SK-N-SH (cell line): ENCODE data around the gene ERMARD. TPM values are rescaled to one million over a fixed set of nuclear protein-coding genes. Genes with fewer than 3 reads are reported as not detected.

Experiments
- CTCF ChIA-PET: fragments of 300-600, 350-600 bp; formaldehyde crosslinking; extraction: SDS; loops from one replicate; lab custom pipeline; 2021; lab: Yijun Ruan, JAX
- POLR2A ChIA-PET: fragments of 350-600 bp; sonication (Branson Sonifier 250); formaldehyde crosslinking; extraction: SDS; loops from one replicate; lab custom pipeline; 2020; ENCODE audit warnings: antibody characterized with exemption, inconsistent platforms; lab: Yijun Ruan, JAX
- DNase-seq: peaks from one replicate; pipeline ENCODE4 v3.0.0; 2012
- H2AFZ ChIP-seq: fragments of 200-600 bp; sonication (generic); 2 replicates; pipeline ENCODE4 v1.8.1; 2016; ENCODE audit warnings: antibody characterized with exemption, mild to moderate bottlenecking, low read depth
- H3F3A ChIP-seq: fragments of 200-600 bp; sonication (generic); replicated peaks from 2 replicates; pipeline ENCODE3; 2016; ENCODE audit warnings: antibody characterized with exemption, mild to moderate bottlenecking; ENCODE audit not compliant: insufficient read depth
- H3K27ac ChIP-seq, 2 experiments: fragments of 200-500 bp in 1 of 2; fragments of 200-600 bp in 1 of 2; sonication (Bioruptor generic) in 1 of 2; sonication (generic), shearing (Covaris generic) in 1 of 2; 2 replicates each; pipeline versions ENCODE4 v1.5.1 to v1.6.1; 2014 to 2016; ENCODE audit warnings: low read depth in 2 of 2, inconsistent platforms in 1 of 2, low read length in 1 of 2, mild to moderate bottlenecking in 1 of 2, mixed read lengths in 1 of 2
- H3K27me3 ChIP-seq: fragments of 200-600 bp; sonication (generic), shearing (Covaris generic); 2 replicates; pipeline ENCODE4 v1.6.1; 2016; ENCODE audit warnings: mixed run types; ENCODE audit not compliant: insufficient read depth
- H3K36me3 ChIP-seq, 2 experiments: fragments of 200-500 bp in 1 of 2; fragments of 200-600 bp in 1 of 2; sonication (Bioruptor generic) in 1 of 2; sonication (generic) in 1 of 2; replicated peaks in 1 of 2; 2 replicates each; pipeline versions ENCODE3 to v1.5.1; 2014 to 2016; ENCODE audit warnings: low read length in 1 of 2, mild to moderate bottlenecking in 1 of 2; ENCODE audit not compliant: insufficient read depth in 2 of 2, control insufficient read depth in 1 of 2
- H3K4me1 ChIP-seq, 2 experiments: fragments of 200-500 bp in 1 of 2; fragments of 200-600 bp in 1 of 2; sonication (Bioruptor generic) in 1 of 2; sonication (generic), shearing (Covaris generic) in 1 of 2; 2 replicates each; pipeline versions ENCODE4 v1.5.1 to v1.6.1; 2014 to 2016; ENCODE audit warnings: low read depth in 1 of 2, low read length in 1 of 2, mixed run types in 1 of 2; ENCODE audit not compliant: insufficient read depth in 2 of 2, control insufficient read depth in 1 of 2
- H3K4me2 ChIP-seq: fragments of 200-600 bp; sonication (generic), shearing (Covaris generic); 2 replicates; pipeline ENCODE4 v1.6.1; 2017; ENCODE audit warnings: mixed run types
- H3K4me3 ChIP-seq, 2 experiments: fragments of 200-500 bp in 1 of 2; fragments of 200-600 bp in 1 of 2; sonication (Bioruptor generic) in 1 of 2; sonication (generic), shearing (Covaris generic) in 1 of 2; 2 replicates each; pipeline versions ENCODE4 v1.5.1 to v1.8.1; 2014 to 2016; ENCODE audit warnings: low read depth in 2 of 2, inconsistent platforms in 1 of 2, low read length in 1 of 2, mild to moderate bottlenecking in 1 of 2, mixed read lengths in 1 of 2, moderate library complexity in 1 of 2
- H3K79me2 ChIP-seq: fragments of 200-600 bp; sonication (generic); 2 replicates; pipeline ENCODE4 v1.8.1; 2017; ENCODE audit warnings: mild to moderate bottlenecking; ENCODE audit not compliant: insufficient read depth
- H3K9ac ChIP-seq: fragments of 200-600 bp; sonication (generic); 2 replicates; pipeline ENCODE4 v1.6.1; 2017; ENCODE audit warnings: mixed run types
- H3K9me2 ChIP-seq: fragments of 200-600 bp; sonication (generic); 2 replicates; pipeline ENCODE4 v1.6.1; 2017; ENCODE audit warnings: mixed run types
- H3K9me3 ChIP-seq: fragments of 200-600 bp; sonication (generic); 2 replicates; pipeline ENCODE4 v1.6.1; 2017; ENCODE audit warnings: mixed run types, mild to moderate bottlenecking, moderate library complexity
- H4K20me1 ChIP-seq: fragments of 200-600 bp; sonication (generic); 2 replicates; pipeline ENCODE4 v1.6.1; 2017; ENCODE audit warnings: mild to moderate bottlenecking, mixed run types; ENCODE audit not compliant: insufficient read depth
- ELF1 ChIP-seq: IDR thresholded peaks from 2 replicates; pipeline ENCODE4 v1.4.0; 2012
- EZH2phosphoT487 ChIP-seq: fragments of 200-600 bp; sonication (generic); IDR thresholded peaks from 2 replicates; pipeline ENCODE4 v1.6.1; 2017; ENCODE audit warnings: low read depth, mixed run types, mild to moderate bottlenecking, antibody characterized with exemption, moderate library complexity, borderline replicate concordance
- FOSL2 ChIP-seq: IDR thresholded peaks from 2 replicates; pipeline ENCODE4 v1.4.0; 2012; ENCODE audit warnings: low read depth, mild to moderate bottlenecking, moderate library complexity, borderline replicate concordance
- GABPA ChIP-seq: IDR thresholded peaks from 2 replicates; pipeline ENCODE4 v1.4.0; 2012; ENCODE audit warnings: low read depth, mild to moderate bottlenecking
- GATA2 ChIP-seq: sonication (generic); formaldehyde crosslinking; IDR thresholded peaks from 2 replicates; pipeline ENCODE4 v1.5.0; 2020; ENCODE audit warnings: mild to moderate bottlenecking, missing genetic modification reagents
- JUND ChIP-seq: IDR thresholded peaks from 2 replicates; pipeline ENCODE4 v1.4.0; 2012
- MEF2A ChIP-seq: IDR thresholded peaks from 2 replicates; pipeline ENCODE4 v1.4.0; 2012; ENCODE audit warnings: low read depth, borderline replicate concordance
- MXI1 ChIP-seq: IDR thresholded peaks from 2 replicates; pipeline ENCODE4 v1.6.1; 2012; ENCODE audit warnings: mild to moderate bottlenecking, low read depth, low read length, improper control_type of control experiment
- NRF1 ChIP-seq: IDR thresholded peaks from 2 replicates; pipeline ENCODE4 v1.6.1; 2012; ENCODE audit warnings: low read depth, mild to moderate bottlenecking, low read length
- RCOR1 ChIP-seq: fragments of 150-350 bp; IDR thresholded peaks from 2 replicates; pipeline ENCODE4 v1.6.1; 2017; ENCODE audit warnings: antibody characterized with exemption, low read length
- RFX5 ChIP-seq: IDR thresholded peaks from 2 replicates; pipeline ENCODE4 v1.6.1; 2012; ENCODE audit warnings: mild to moderate bottlenecking, improper control_type of control experiment, low read length
- TAF1 ChIP-seq: IDR thresholded peaks from 2 replicates; pipeline ENCODE4 v1.6.1; 2012; ENCODE audit warnings: low read depth, mild to moderate bottlenecking, low read length, moderate library complexity, borderline replicate concordance
- TCF12 ChIP-seq: IDR thresholded peaks from 2 replicates; pipeline ENCODE4 v1.4.0; 2012
- YY1 ChIP-seq: IDR thresholded peaks from 2 replicates; pipeline ENCODE4 v1.4.0; 2012; ENCODE audit warnings: low read depth, mild to moderate bottlenecking
- WGBS: methylation state at CpG from one replicate; pipeline ENCODE4 v1.1.6; 2017; ENCODE audit warnings: low lambda C conversion rate; 5-methylcytosine and 5-hydroxymethylcytosine counted together
- polyA plus RNA-seq, 3 experiments: library from polyadenylated mRNA; depleted of rRNA; stranded (reverse); fragments of >200 nt; gene quantifications; 2 replicates each; pipeline ENCODE4 v1.2.3, GENCODE V29; 2012
- TF ChIP-seq, protein P1 (sequence below): fragments of 200-600 bp; sonication (generic); IDR thresholded peaks from 2 replicates; pipeline ENCODE4 v1.6.1; 2017; ENCODE audit warnings: antibody characterized with exemption, mild to moderate bottlenecking, moderate library complexity
- TF ChIP-seq, protein P2 (sequence below): IDR thresholded peaks from 2 replicates; pipeline ENCODE4 v1.4.0; 2012; ENCODE audit warnings: low read depth, borderline replicate concordance
- TF ChIP-seq, protein P3 (sequence below): IDR thresholded peaks from 2 replicates; pipeline ENCODE4 v1.4.0; 2012; ENCODE audit warnings: low read depth
- TF ChIP-seq, protein P4 (sequence below): fragments of 150-350 bp; IDR thresholded peaks from 2 replicates; pipeline ENCODE4 v1.6.1; 2016; ENCODE audit warnings: mild to moderate bottlenecking, low read depth, low read length
- TF ChIP-seq, protein P5 (sequence below): IDR thresholded peaks from 2 replicates; pipeline ENCODE4 v1.4.0; 2012; ENCODE audit warnings: low read depth, borderline replicate concordance

The ERMARD gene
- polyA plus RNA-seq, 1 of the 3 experiments (the other 2 are of a cell fraction) = 43.2 TPM

DNA sequence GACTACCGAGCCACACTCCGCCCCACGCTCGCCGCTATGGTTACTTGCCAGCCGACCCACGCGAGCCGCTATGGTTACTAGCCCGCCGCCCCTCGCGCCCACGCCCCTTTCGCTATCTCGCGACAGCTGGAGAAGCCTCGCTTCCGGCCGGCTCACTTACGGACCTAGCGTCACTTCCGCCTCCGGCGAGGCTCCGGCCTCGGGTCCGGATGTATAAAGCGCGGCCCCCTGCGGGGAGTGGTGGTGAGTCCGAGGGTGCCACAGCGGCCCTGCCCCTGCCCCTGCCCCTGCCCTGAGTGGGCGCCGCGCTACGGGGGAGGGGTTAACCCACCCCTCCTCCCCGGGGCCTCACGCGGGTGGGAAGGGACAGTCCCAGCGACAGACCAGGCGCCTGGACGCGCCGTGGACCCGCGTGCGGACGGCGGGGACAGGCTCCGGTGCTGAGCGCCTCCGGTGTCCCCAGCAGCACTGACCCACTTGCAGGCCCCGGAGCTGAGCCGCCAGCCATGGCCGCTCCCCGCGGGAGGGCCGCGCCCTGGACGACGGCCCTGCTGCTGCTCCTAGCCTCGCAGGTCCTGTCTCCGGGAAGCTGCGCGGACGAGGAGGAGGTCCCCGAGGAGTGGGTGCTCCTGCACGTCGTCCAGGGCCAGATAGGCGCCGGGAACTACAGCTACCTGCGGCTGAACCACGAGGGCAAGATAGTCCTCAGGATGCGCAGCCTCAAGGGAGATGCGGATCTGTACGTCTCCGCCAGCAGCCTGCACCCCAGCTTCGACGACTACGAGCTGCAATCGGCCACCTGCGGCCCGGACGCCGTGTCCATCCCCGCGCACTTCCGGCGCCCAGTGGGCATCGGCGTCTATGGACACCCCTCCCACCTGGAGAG is 49.2 kb upstream of the ERMARD start, which contains the start of the genes C6orf120 and WDR27 (continued):
- TF ChIP-seq TAF1 (peak; percentile 78), ELF1 (peak; percentile 64; the same call in 1 of the 2 replicates), GATA2 (CRISPR knock-in tag) (no peak), FOSL2 (no peak), YY1 (no peak), MXI1 (peak; percentile 94)
- TF ChIP-seq, protein P1, sequence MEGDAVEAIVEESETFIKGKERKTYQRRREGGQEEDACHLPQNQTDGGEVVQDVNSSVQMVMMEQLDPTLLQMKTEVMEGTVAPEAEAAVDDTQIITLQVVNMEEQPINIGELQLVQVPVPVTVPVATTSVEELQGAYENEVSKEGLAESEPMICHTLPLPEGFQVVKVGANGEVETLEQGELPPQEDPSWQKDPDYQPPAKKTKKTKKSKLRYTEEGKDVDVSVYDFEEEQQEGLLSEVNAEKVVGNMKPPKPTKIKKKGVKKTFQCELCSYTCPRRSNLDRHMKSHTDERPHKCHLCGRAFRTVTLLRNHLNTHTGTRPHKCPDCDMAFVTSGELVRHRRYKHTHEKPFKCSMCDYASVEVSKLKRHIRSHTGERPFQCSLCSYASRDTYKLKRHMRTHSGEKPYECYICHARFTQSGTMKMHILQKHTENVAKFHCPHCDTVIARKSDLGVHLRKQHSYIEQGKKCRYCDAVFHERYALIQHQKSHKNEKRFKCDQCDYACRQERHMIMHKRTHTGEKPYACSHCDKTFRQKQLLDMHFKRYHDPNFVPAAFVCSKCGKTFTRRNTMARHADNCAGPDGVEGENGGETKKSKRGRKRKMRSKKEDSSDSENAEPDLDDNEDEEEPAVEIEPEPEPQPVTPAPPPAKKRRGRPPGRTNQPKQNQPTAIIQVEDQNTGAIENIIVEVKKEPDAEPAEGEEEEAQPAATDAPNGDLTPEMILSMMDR = 0 out of 2 replicates have a peak, but pooled peaks have one; percentile 7
- TF ChIP-seq, protein P2, sequence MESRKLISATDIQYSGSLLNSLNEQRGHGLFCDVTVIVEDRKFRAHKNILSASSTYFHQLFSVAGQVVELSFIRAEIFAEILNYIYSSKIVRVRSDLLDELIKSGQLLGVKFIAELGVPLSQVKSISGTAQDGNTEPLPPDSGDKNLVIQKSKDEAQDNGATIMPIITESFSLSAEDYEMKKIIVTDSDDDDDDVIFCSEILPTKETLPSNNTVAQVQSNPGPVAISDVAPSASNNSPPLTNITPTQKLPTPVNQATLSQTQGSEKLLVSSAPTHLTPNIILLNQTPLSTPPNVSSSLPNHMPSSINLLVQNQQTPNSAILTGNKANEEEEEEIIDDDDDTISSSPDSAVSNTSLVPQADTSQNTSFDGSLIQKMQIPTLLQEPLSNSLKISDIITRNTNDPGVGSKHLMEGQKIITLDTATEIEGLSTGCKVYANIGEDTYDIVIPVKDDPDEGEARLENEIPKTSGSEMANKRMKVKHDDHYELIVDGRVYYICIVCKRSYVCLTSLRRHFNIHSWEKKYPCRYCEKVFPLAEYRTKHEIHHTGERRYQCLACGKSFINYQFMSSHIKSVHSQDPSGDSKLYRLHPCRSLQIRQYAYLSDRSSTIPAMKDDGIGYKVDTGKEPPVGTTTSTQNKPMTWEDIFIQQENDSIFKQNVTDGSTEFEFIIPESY = peak; percentile 99

DNA sequence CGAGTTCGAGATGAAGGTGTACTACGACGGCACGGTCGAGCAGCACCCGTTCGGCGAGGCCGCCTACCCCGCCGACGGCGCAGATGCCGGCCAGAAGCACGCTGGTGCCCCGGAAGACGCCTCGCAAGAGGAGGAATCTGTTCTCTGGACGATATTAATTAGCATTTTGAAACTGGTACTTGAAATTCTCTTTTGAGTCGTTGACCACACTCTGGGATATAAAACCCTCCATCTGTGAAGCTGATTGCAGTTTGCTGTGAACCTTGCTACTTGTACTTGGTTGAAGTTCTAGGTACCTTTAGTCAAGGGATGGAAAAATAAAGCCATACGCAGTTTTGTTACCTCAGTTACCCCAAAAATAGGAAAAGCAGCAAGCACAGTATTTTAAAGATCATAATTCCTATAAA is 48.6 kb upstream of the ERMARD start:
- H3K9ac ChIP-seq = peak overlapping the region; percentile 94
- H3K79me2 ChIP-seq = peaks cover 65% of the 10 kb centered on the region
- WGBS = 17% methylated on average over 3 of the region's 22 CpGs
- peak overlapping the region; percentile 84 to 88 for H3K27ac ChIP-seq
- ChIA-PET CTCF (interaction anchor here (0.6 to 3.7 kb wide), 7 partner anchors 9 to 308 kb away, joined by 3 to 18 read pairs (median 4); no protein-coding TSS in a partner anchor), POLR2A (interaction anchor here (2.1 to 2.3 kb wide), 3 partner anchors 20 to 49 kb away, joined by 7 to 14 read pairs (median 14); partner anchors contain the start of genes ERMARD and PHF10)
- H3K9me2 ChIP-seq = no peaks in the 10 kb centered on the region
- H3K4me2 ChIP-seq = peak overlapping the region; percentile 70
- H3K9me3 ChIP-seq = no peaks in the 10 kb centered on the region
- H3K4me1 ChIP-seq = peaks cover 12 to 28% of the 10 kb centered on the region in 2 experiments; a peak in 3 of 4 replicates
- no peak overlapping the region; the same call in 1 of the 2 replicates for H2AFZ ChIP-seq
- H3F3A ChIP-seq = peaks cover 9% of the 10 kb centered on the region
- peaks cover 36 to 48% of the 10 kb centered on the region in 2 experiments for H3K36me3 ChIP-seq
- H4K20me1 ChIP-seq = peaks cover 4% of the 10 kb centered on the region; the same call in 1 of the 2 replicates
- peak overlapping the region; percentile 95 to 98 for H3K4me3 ChIP-seq
- no peaks in the 10 kb centered on the region for H3K27me3 ChIP-seq
- DNase-seq = no peak
- TF ChIP-seq NRF1 (no peak), JUND (no peak), GABPA (no peak), TAF1 (no peak), TCF12 (no peak), EZH2phosphoT487 (no peak), RCOR1 (no peak), RFX5 (no peak), MEF2A (no peak)
- TF ChIP-seq, protein P2 = no peak
- TF ChIP-seq, protein P3, sequence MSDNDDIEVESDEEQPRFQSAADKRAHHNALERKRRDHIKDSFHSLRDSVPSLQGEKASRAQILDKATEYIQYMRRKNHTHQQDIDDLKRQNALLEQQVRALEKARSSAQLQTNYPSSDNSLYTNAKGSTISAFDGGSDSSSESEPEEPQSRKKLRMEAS = no peak; the same call in 1 of the 2 replicates
- TF ChIP-seq, protein P4, sequence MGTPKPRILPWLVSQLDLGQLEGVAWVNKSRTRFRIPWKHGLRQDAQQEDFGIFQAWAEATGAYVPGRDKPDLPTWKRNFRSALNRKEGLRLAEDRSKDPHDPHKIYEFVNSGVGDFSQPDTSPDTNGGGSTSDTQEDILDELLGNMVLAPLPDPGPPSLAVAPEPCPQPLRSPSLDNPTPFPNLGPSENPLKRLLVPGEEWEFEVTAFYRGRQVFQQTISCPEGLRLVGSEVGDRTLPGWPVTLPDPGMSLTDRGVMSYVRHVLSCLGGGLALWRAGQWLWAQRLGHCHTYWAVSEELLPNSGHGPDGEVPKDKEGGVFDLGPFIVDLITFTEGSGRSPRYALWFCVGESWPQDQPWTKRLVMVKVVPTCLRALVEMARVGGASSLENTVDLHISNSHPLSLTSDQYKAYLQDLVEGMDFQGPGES = no peak
- TF ChIP-seq, protein P5, sequence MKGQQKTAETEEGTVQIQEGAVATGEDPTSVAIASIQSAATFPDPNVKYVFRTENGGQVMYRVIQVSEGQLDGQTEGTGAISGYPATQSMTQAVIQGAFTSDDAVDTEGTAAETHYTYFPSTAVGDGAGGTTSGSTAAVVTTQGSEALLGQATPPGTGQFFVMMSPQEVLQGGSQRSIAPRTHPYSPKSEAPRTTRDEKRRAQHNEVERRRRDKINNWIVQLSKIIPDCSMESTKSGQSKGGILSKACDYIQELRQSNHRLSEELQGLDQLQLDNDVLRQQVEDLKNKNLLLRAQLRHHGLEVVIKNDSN = no peak
